Middle frontal gyrus (tissue), 1 donor: Measurements from ENCODE around the gene SNAP29.
"Not testable (repeated sequence)": the region's sequence is repeated elsewhere in the genome, so short reads cannot be mapped to it uniquely, and the experiment has no call there.

Experiments used
- DNase-seq: peaks from one replicate; pipeline ENCODE4 v3.0.0-alpha.2; 2015; ENCODE audit warnings: low spot score; ENCODE audit errors: extremely low spot score

SNAP29 gene

GRCh38 chr22:20834725-20835124 lies 24.1 kb upstream of the SNAP29 start:
- no peak for DNase-seq

- DNase-seq: no peak
These were observed 21.6 kb upstream of the SNAP29 start for GRCh38 chr22:20836987-20837823.

- not testable (repeated sequence) for DNase-seq
These were observed 19.5 kb upstream of the SNAP29 start for GRCh38 chr22:20839354-20839753.

- no peak for DNase-seq
These were observed 18.8 kb upstream of the SNAP29 start for GRCh38 chr22:20839837-20840645.

- DNase-seq: no peak
These were observed 18.0 kb upstream of the SNAP29 start for GRCh38 chr22:20840646-20841371.

- no peak for DNase-seq
These were observed 15.3 kb upstream of the SNAP29 start for GRCh38 chr22:20843501-20843900.

- DNase-seq: no peak
These were observed 14.5 kb upstream of the SNAP29 start for GRCh38 chr22:20844055-20845037.

GRCh38 chr22:20847318-20847822 lies 11.4 kb upstream of the SNAP29 start:
- DNase-seq: no peak

- no peak for DNase-seq
These were observed 6.7 kb upstream of the SNAP29 start for GRCh38 chr22:20852076-20852475.

- DNase-seq: no peak
These were observed 6.3 kb upstream of the SNAP29 start for GRCh38 chr22:20852503-20852902.

- DNase-seq: no peak
These were observed 5.6 kb upstream of the SNAP29 start for GRCh38 chr22:20853236-20853660.

- no peak for DNase-seq
These were observed 1.6 kb upstream of the SNAP29 start for GRCh38 chr22:20857247-20857643.

- DNase-seq: no peak
These were observed 781 bp upstream of the SNAP29 start for GRCh38 chr22:20857838-20858614.

GRCh38 chr22:20859615-20860014 lies 808 bp downstream of the SNAP29 start:
- DNase-seq: no peak

- no peak for DNase-seq
These were observed 3.7 kb downstream of the SNAP29 start for GRCh38 chr22:20862540-20862939.

GRCh38 chr22:20863366-20863765 lies 4.6 kb downstream of the SNAP29 start:
- DNase-seq: no peak

GRCh38 chr22:20864186-20864908 lies 5.5 kb downstream of the SNAP29 start:
- DNase-seq: no peak

- DNase-seq: no peak
These were observed 6.5 kb downstream of the SNAP29 start for GRCh38 chr22:20865331-20865730.

GRCh38 chr22:20865875-20866445 lies 7.2 kb downstream of the SNAP29 start:
- no peak for DNase-seq
